DOHH2 (cell line): ENCODE results near the gene PDIA6.
"Not testable (repeated sequence)": the region's sequence is repeated elsewhere in the genome, so short reads cannot be mapped to it uniquely, and the experiment has no call there.

Experiments
- H3F3A ChIP-seq: fragments of 200-600 bp; sonication (generic), shearing (Covaris generic); 2 replicates; pipeline ENCODE4 v1.6.0; 2016; ENCODE audit warnings: antibody characterized with exemption, mild to moderate bottlenecking; ENCODE audit not compliant: control insufficient read depth, insufficient read depth
- H3K27ac ChIP-seq: fragments of 200-600 bp; sonication (generic); 2 replicates; pipeline ENCODE4 v1.5.1; 2014; ENCODE audit warnings: low read depth, mild to moderate bottlenecking, low read length, moderate library complexity
- H3K27me3 ChIP-seq: fragments of 200-600 bp; sonication (generic); 2 replicates; pipeline ENCODE4 v1.6.1; 2014; ENCODE audit warnings: mild to moderate bottlenecking, low read length, mixed read lengths; ENCODE audit not compliant: control insufficient read depth
- H3K36me3 ChIP-seq: fragments of 200-600 bp; sonication (generic); 2 replicates; pipeline ENCODE4 v1.6.1; 2014; ENCODE audit warnings: mild to moderate bottlenecking, low read length, moderate library complexity, mixed read lengths; ENCODE audit not compliant: control insufficient read depth
- H3K4me1 ChIP-seq: fragments of 200-600 bp; sonication (generic); 2 replicates; pipeline ENCODE4 v1.6.1; 2014; ENCODE audit warnings: mild to moderate bottlenecking, low read length, mixed read lengths; ENCODE audit not compliant: control insufficient read depth
- H3K4me2 ChIP-seq: fragments of 200-600 bp; sonication (generic); 2 replicates; pipeline ENCODE4 v1.6.0; 2014; ENCODE audit warnings: mild to moderate bottlenecking, low read length, moderate library complexity
- H3K4me3 ChIP-seq: fragments of 200-600 bp; sonication (generic); 2 replicates; pipeline ENCODE4 v1.5.1; 2014; ENCODE audit warnings: mild to moderate bottlenecking, low read length, mixed read lengths
- H3K79me2 ChIP-seq: fragments of 200-600 bp; sonication (generic); 2 replicates; pipeline ENCODE4 v1.6.1; 2014; ENCODE audit warnings: mild to moderate bottlenecking, low read length, mixed read lengths; ENCODE audit not compliant: control insufficient read depth
- H3K9me2 ChIP-seq: fragments of 200-600 bp; sonication (generic); replicated peaks from 2 replicates; pipeline ENCODE4 v1.6.1; 2014; ENCODE audit warnings: mild to moderate bottlenecking, low read length, mixed read lengths; ENCODE audit not compliant: control insufficient read depth
- H3K9me3 ChIP-seq: fragments of 200-600 bp; sonication (generic); 2 replicates; pipeline ENCODE4 v1.6.1; 2014; ENCODE audit warnings: antibody characterized with exemption, low read length, mixed read lengths; ENCODE audit not compliant: control insufficient read depth, insufficient read depth
- H4K20me1 ChIP-seq: fragments of 200-600 bp; sonication (generic); 2 replicates; pipeline ENCODE4 v1.6.0; 2014; ENCODE audit warnings: low read depth, mild to moderate bottlenecking, antibody characterized with exemption, low read length, moderate library complexity; ENCODE audit not compliant: control insufficient read depth, insufficient read depth
- CTCF ChIP-seq: fragments of 200-600 bp; sonication (generic); IDR thresholded peaks from one replicate; pipeline ENCODE4 v1.5.1; 2014; ENCODE audit warnings: antibody characterized with exemption, mild to moderate bottlenecking, low read depth, low read length; ENCODE audit not compliant: poor library complexity, severe bottlenecking
- EZH2phosphoT487 ChIP-seq: fragments of 200-600 bp; sonication (generic); IDR thresholded peaks from 2 replicates; pipeline ENCODE4 v1.6.1; 2017; ENCODE audit warnings: borderline replicate concordance, mild to moderate bottlenecking, antibody characterized with exemption, low read length, moderate library complexity, mixed read lengths

The PDIA6 gene

GRCh38 chr2:10781746-10782145, 30.8 kb downstream of the PDIA6 start:
- H3K9me2 ChIP-seq = no peaks in the 10 kb centered on the region
- H3K4me1 ChIP-seq = no peaks in the 10 kb centered on the region
- H3K27ac ChIP-seq = no peak overlapping the region
- H4K20me1 ChIP-seq = peaks cover 7% of the 10 kb centered on the region
- no peaks in the 10 kb centered on the region; the same call in 1 of the 2 replicates for H3K79me2 ChIP-seq
- peaks cover 61% of the 10 kb centered on the region for H3K36me3 ChIP-seq
- H3K9me3 ChIP-seq = no peaks in the 10 kb centered on the region
- no peak overlapping the region for H3K4me2 ChIP-seq
- H3K4me3 ChIP-seq = no peak overlapping the region
- TF ChIP-seq EZH2phosphoT487 (no peak), CTCF (no peak)
- H3K27me3 ChIP-seq = no peaks in the 10 kb centered on the region
- H3F3A ChIP-seq = no peaks in the 10 kb centered on the region

GRCh38 chr2:10780821-10781220, 31.8 kb downstream of the PDIA6 start:
- not testable (repeated sequence) for H3F3A ChIP-seq, H3K27ac ChIP-seq, H3K9me3 ChIP-seq, H3K4me3 ChIP-seq, H3K27me3 ChIP-seq, H3K4me1 ChIP-seq, H3K9me2 ChIP-seq, H4K20me1 ChIP-seq, H3K4me2 ChIP-seq, H3K79me2 ChIP-seq
- peaks cover 52% of the 10 kb centered on the region for H3K36me3 ChIP-seq

GRCh38 chr2:10780491-10780820, 32.1 kb downstream of the PDIA6 start:
- peaks cover 48% of the 10 kb centered on the region for H3K36me3 ChIP-seq
- no peaks in the 10 kb centered on the region for H3K4me1 ChIP-seq
- H3F3A ChIP-seq = no peaks in the 10 kb centered on the region
- H3K79me2 ChIP-seq = no peaks in the 10 kb centered on the region; the same call in 1 of the 2 replicates
- H3K4me2 ChIP-seq = no peak overlapping the region
- no peaks in the 10 kb centered on the region for H3K27me3 ChIP-seq
- no peak overlapping the region for H3K4me3 ChIP-seq
- peaks cover 2% of the 10 kb centered on the region for H4K20me1 ChIP-seq
- TF ChIP-seq EZH2phosphoT487 = no peak
- TF ChIP-seq CTCF = no peak
- H3K9me3 ChIP-seq = no peaks in the 10 kb centered on the region
- no peak overlapping the region for H3K27ac ChIP-seq
- H3K9me2 ChIP-seq = no peaks in the 10 kb centered on the region

GRCh38 chr2:10779776-10780490, 32.7 kb downstream of the PDIA6 start:
- TF ChIP-seq EZH2phosphoT487 = no peak
- TF ChIP-seq CTCF = no peak
- Histone ChIP-seq H3K4me3 (no peak overlapping the region), H3F3A (no peaks in the 10 kb centered on the region), H3K9me3 (no peaks in the 10 kb centered on the region), H4K20me1 (peaks cover 2% of the 10 kb centered on the region), H3K27ac (no peak overlapping the region), H3K4me2 (no peak overlapping the region), H3K27me3 (no peaks in the 10 kb centered on the region), H3K4me1 (no peaks in the 10 kb centered on the region), H3K79me2 (no peaks in the 10 kb centered on the region; the same call in 1 of the 2 replicates), H3K36me3 (peaks cover 43% of the 10 kb centered on the region), H3K9me2 (no peaks in the 10 kb centered on the region)
